H1 (cell line): ENCODE measurements around the gene DFFB. TPM values are rescaled to one million over a fixed set of nuclear protein-coding genes. Genes with fewer than 3 reads are reported as not detected.

Source experiments
- CTCF ChIA-PET: fragments of 300-600 bp; sonication (Branson Sonifier 250); formaldehyde crosslinking; loops from one replicate; lab custom pipeline; 2021; ENCODE audit not compliant: partially characterized antibody; lab: Charles Lee
- POLR2A ChIA-PET: fragments of 300-600 bp; sonication (Branson Sonifier 250); formaldehyde crosslinking; loops from one replicate; lab custom pipeline; 2021; ENCODE audit warnings: inconsistent platforms; ENCODE audit not compliant: partially characterized antibody; lab: Charles Lee
- DNase-seq, 2 experiments: peaks; one replicate each; pipeline versions ENCODE4 v3.0.0 to v3.0.0-alpha.2; 2010 to 2022; ENCODE audit warnings: low spot score in 2 of 2, low read depth in 1 of 2, mixed read lengths in 1 of 2
- FAIRE-seq: peaks from 2 replicates; lab custom pipeline; 2011; peaks lifted over from hg19 to GRCh38; lab: Jason Lieb, UNC
- H2AFZ ChIP-seq: 2 replicates; pipeline ENCODE4 v1.8.1; 2012; ENCODE audit warnings: low read length, inconsistent platforms
- H2AK5ac ChIP-seq: 2 replicates; pipeline ENCODE4 v1.6.1; 2013; ENCODE audit warnings: low read depth, low read length
- H2BK120ac ChIP-seq: replicated peaks from 2 replicates; pipeline ENCODE3; 2013; ENCODE audit warnings: low read depth, low read length, inconsistent platforms
- H2BK12ac ChIP-seq: 2 replicates; pipeline ENCODE4 v1.6.1; 2013; ENCODE audit warnings: low read depth, low read length
- H2BK15ac ChIP-seq: 2 replicates; pipeline ENCODE4 v1.6.1; 2013; ENCODE audit warnings: low read length
- H2BK20ac ChIP-seq: 2 replicates; pipeline ENCODE4 v1.6.1; 2013; ENCODE audit warnings: low read length
- H2BK5ac ChIP-seq: 2 replicates; pipeline ENCODE4 v1.6.1; 2013; ENCODE audit warnings: low read depth, low read length
- H3K14ac ChIP-seq: 2 replicates; pipeline ENCODE4 v1.6.1; 2013; ENCODE audit warnings: inconsistent platforms; ENCODE audit not compliant: insufficient read length
- H3K18ac ChIP-seq: 2 replicates; pipeline ENCODE4 v1.6.1; 2013; ENCODE audit warnings: low read length; ENCODE audit errors: extremely low read depth
- H3K23ac ChIP-seq: 2 replicates; pipeline ENCODE4 v1.6.1; 2013; ENCODE audit warnings: inconsistent platforms; ENCODE audit not compliant: insufficient read length
- H3K23me2 ChIP-seq: 2 replicates; pipeline ENCODE4 v1.6.1; 2013; ENCODE audit warnings: low read depth, low read length
- H3K27ac ChIP-seq: 2 replicates; pipeline ENCODE4 v1.6.1; 2011; ENCODE audit warnings: low read depth, low read length, inconsistent platforms
- H3K27me3 ChIP-seq, 4 experiments: replicated peaks in 1 of 4; 1 replicate in 1 of 4; 2 replicates in 3 of 4; pipeline versions ENCODE4 v1.6.1 to v1.8.1; 2011 to 2013; ENCODE audit warnings: low read length in 3 of 4, mild to moderate bottlenecking in 3 of 4, inconsistent platforms in 2 of 4, mixed read lengths in 2 of 4, moderate library complexity in 1 of 4; ENCODE audit not compliant: control insufficient read depth in 3 of 4, insufficient read depth in 3 of 4; ENCODE audit errors: extremely low read depth in 1 of 4
- H3K36me3 ChIP-seq, 4 experiments: 2 replicates each; pipeline versions ENCODE4 v1.6.1 to v1.8.1; 2011 to 2013; ENCODE audit warnings: mild to moderate bottlenecking in 4 of 4, low read length in 3 of 4, moderate library complexity in 2 of 4, control low read depth in 1 of 4, inconsistent platforms in 1 of 4; ENCODE audit not compliant: insufficient read depth in 4 of 4, control insufficient read depth in 2 of 4
- H3K4ac ChIP-seq: replicated peaks from 2 replicates; pipeline ENCODE3; 2013; ENCODE audit warnings: low read length, low read depth, mixed read lengths, inconsistent platforms; ENCODE audit not compliant: insufficient read length
- H3K4me1 ChIP-seq, 4 experiments: replicated peaks in 1 of 4; 1 replicate in 1 of 4; 2 replicates in 3 of 4; pipeline versions ENCODE4 v1.6.1 to v1.8.1; 2011 to 2013; ENCODE audit warnings: low read length in 3 of 4, inconsistent platforms in 2 of 4, mixed read lengths in 1 of 4; ENCODE audit not compliant: insufficient read depth in 4 of 4, control insufficient read depth in 3 of 4
- H3K4me2 ChIP-seq, 2 experiments: 2 replicates each; pipeline versions ENCODE4 v1.6.1 to v1.8.1; 2011 to 2013; ENCODE audit warnings: low read depth in 2 of 2, low read length in 2 of 2, control low read depth in 1 of 2, inconsistent platforms in 1 of 2, mild to moderate bottlenecking in 1 of 2; ENCODE audit not compliant: insufficient read depth in 1 of 2
- H3K4me3 ChIP-seq, 4 experiments: fragments of 200-600, 300-600 bp in 1 of 4; sonication (generic), shearing (Covaris generic), sonication (Bioruptor Twin) in 1 of 4; 2 replicates each; pipeline versions ENCODE4 v1.5.1 to v1.8.1; 2011 to 2016; ENCODE audit warnings: low read length in 4 of 4, low read depth in 3 of 4, control low read depth in 2 of 4, inconsistent platforms in 2 of 4, mild to moderate bottlenecking in 2 of 4, mixed read lengths in 1 of 4, moderate library complexity in 1 of 4; ENCODE audit not compliant: insufficient read depth in 2 of 4; ENCODE audit errors: extremely low read depth in 1 of 4
- H3K56ac ChIP-seq: replicated peaks from 2 replicates; pipeline ENCODE3; 2013; ENCODE audit warnings: low read depth, mild to moderate bottlenecking, mixed read lengths, low read length, inconsistent platforms; ENCODE audit not compliant: insufficient read length
- H3K79me1 ChIP-seq: 2 replicates; pipeline ENCODE4 v1.6.1; 2013; ENCODE audit warnings: low read depth, low read length, control low read depth
- H3K79me2 ChIP-seq, 2 experiments: 2 replicates each; pipeline versions ENCODE4 v1.6.1 to v1.8.1; 2012 to 2013; ENCODE audit warnings: low read length in 2 of 2, mild to moderate bottlenecking in 2 of 2, inconsistent platforms in 1 of 2; ENCODE audit not compliant: insufficient read depth in 2 of 2, control insufficient read depth in 1 of 2
- H3K9ac ChIP-seq, 4 experiments: replicated peaks in 1 of 4; 1 replicate in 1 of 4; 2 replicates in 3 of 4; pipeline versions ENCODE4 v1.6.1 to v1.8.1; 2011 to 2013; ENCODE audit warnings: low read depth in 3 of 4, low read length in 3 of 4, control low read depth in 2 of 4, mild to moderate bottlenecking in 2 of 4, moderate library complexity in 2 of 4, inconsistent platforms in 1 of 4; ENCODE audit errors: extremely low read depth in 1 of 4
- H3K9me3 ChIP-seq, 2 experiments: 2 replicates each; pipeline versions ENCODE4 v1.6.1 to v1.8.1; 2012 to 2013; ENCODE audit warnings: mild to moderate bottlenecking in 2 of 2, moderate library complexity in 2 of 2, control low read depth in 1 of 2, inconsistent platforms in 1 of 2, low read depth in 1 of 2, low read length in 1 of 2, mixed read lengths in 1 of 2; ENCODE audit not compliant: insufficient read depth in 2 of 2
- H4K20me1 ChIP-seq, 2 experiments: replicated peaks in 1 of 2; 2 replicates each; pipeline versions ENCODE3 to v1.8.1; 2011 to 2013; ENCODE audit warnings: inconsistent platforms in 2 of 2, low read length in 2 of 2, mild to moderate bottlenecking in 1 of 2; ENCODE audit not compliant: insufficient read depth in 2 of 2, control insufficient read depth in 1 of 2
- H4K5ac ChIP-seq: 2 replicates; pipeline ENCODE4 v1.6.1; 2013; ENCODE audit warnings: low read length, low read depth, mixed read lengths, inconsistent platforms; ENCODE audit not compliant: insufficient read length
- H4K8ac ChIP-seq: 2 replicates; pipeline ENCODE4 v1.8.0; 2013; ENCODE audit warnings: mild to moderate bottlenecking, moderate library complexity, low read length, inconsistent platforms; ENCODE audit not compliant: insufficient read depth; ENCODE audit errors: extremely low read depth
- H4K91ac ChIP-seq: replicated peaks from 2 replicates; pipeline ENCODE3; 2013; ENCODE audit warnings: low read length, mixed read lengths, inconsistent platforms; ENCODE audit not compliant: insufficient read length
- CTCF ChIP-seq, 3 experiments: IDR thresholded peaks; 1 replicate in 2 of 3; 2 replicates in 1 of 3; pipeline versions ENCODE4 v1.5.1 to v1.6.1; 2011; ENCODE audit warnings: low read length in 3 of 3, mild to moderate bottlenecking in 3 of 3, inconsistent platforms in 2 of 3, low read depth in 1 of 3, moderate library complexity in 1 of 3; ENCODE audit not compliant: insufficient read depth in 1 of 3; ENCODE audit errors: control extremely low read depth in 1 of 3
- EGR1 ChIP-seq: IDR thresholded peaks from 2 replicates; pipeline ENCODE4 v1.6.1; 2011; ENCODE audit warnings: low read depth, low read length, borderline replicate concordance
- EZH2 ChIP-seq: fragments of 200-600 bp; sonication (generic); IDR thresholded peaks from 2 replicates; pipeline ENCODE4 v1.7.1; 2012; ENCODE audit warnings: low read depth, mild to moderate bottlenecking, moderate library complexity, low read length, inconsistent platforms; ENCODE audit not compliant: severe bottlenecking
- GABPA ChIP-seq: IDR thresholded peaks from 2 replicates; pipeline ENCODE4 v1.6.1; 2011; ENCODE audit warnings: mild to moderate bottlenecking, low read length, moderate library complexity, borderline replicate concordance; ENCODE audit not compliant: insufficient read depth
- KDM5A ChIP-seq: fragments of 200-600 bp; IDR thresholded peaks from 2 replicates; pipeline ENCODE4 v1.7.1; 2012; ENCODE audit warnings: mild to moderate bottlenecking, low read length, inconsistent platforms, mixed read lengths
- POLR2A ChIP-seq, 2 experiments: IDR thresholded peaks; 1 replicate in 1 of 2; 2 replicates in 1 of 2; pipeline ENCODE4 v1.6.1; 2011; ENCODE audit warnings: low read depth in 2 of 2, low read length in 2 of 2, mild to moderate bottlenecking in 2 of 2; ENCODE audit errors: control extremely low read depth in 1 of 2
- RFX5 ChIP-seq: IDR thresholded peaks from 2 replicates; pipeline ENCODE4 v1.6.1; 2011; ENCODE audit warnings: low read depth, low read length, improper control_type of control experiment, borderline replicate concordance
- SP4 ChIP-seq: IDR thresholded peaks from 2 replicates; pipeline ENCODE4 v1.6.1; 2012; ENCODE audit warnings: low read length, inconsistent platforms
- TAF7 ChIP-seq: optimal IDR thresholded peaks from 2 replicates; pipeline ENCODE3; 2011; ENCODE audit warnings: low read depth, mild to moderate bottlenecking, inconsistent platforms, low read length, moderate library complexity, borderline replicate concordance
- TCF12 ChIP-seq: IDR thresholded peaks from 2 replicates; pipeline ENCODE4 v1.6.1; 2011; ENCODE audit warnings: low read depth, mild to moderate bottlenecking, low read length
- ZNF274 ChIP-seq: IDR thresholded peaks from 2 replicates; pipeline ENCODE4 v1.7.0; 2012; ENCODE audit warnings: low read length, borderline replicate concordance; ENCODE audit errors: extremely low read depth
- WGBS, 2 experiments: shearing (Covaris generic) in 1 of 2; methylation state at CpG; one replicate each; pipeline versions ENCODE4 v1.1.6 to v1.1.7; 2013 to 2015; ENCODE audit warnings: low lambda C conversion rate in 2 of 2, mixed read lengths in 2 of 2, inconsistent platforms in 1 of 2, low coverage in 1 of 2, missing lambda C conversion rate in 1 of 2; ENCODE audit not compliant: insufficient replicate concordance in 2 of 2, insufficient coverage in 1 of 2, insufficient read length in 1 of 2; ENCODE audit errors: extremely low coverage in 1 of 2, missing lambda C conversion rate in 1 of 2; 5-methylcytosine and 5-hydroxymethylcytosine counted together
- polyA plus RNA-seq, 7 experiments: library from polyadenylated mRNA; depleted of rRNA in 3 of 7; stranded (reverse) in 5 of 7; unstranded in 2 of 7; fragments of >200 nt in 5 of 7; fragments of 200-250 nt in 2 of 7; gene quantifications; 1 replicate in 5 of 7; 2 replicates in 1 of 7; 4 replicates in 1 of 7; pipeline versions ENCODE4 v1.2.1 to v1.2.3, GENCODE V29; 2011 to 2013; ENCODE audit warnings: missing spikeins in 2 of 7, mixed read lengths in 2 of 7
- total RNA-seq: library from RNA; stranded (reverse); fragmentation: NEBNext Ultra II Directional; extraction: Animal tissue kit (Norgen Biotek cat#: 25700); gene quantifications from 2 replicates; pipeline ENCODE4 v1.2.1, GENCODE V29; 2021

DFFB gene
- total and polyA plus RNA-seq, 2 of the 8 experiments (the other 6 are each of a cell fraction or from before 2014, with no cell fraction given) = 8.6 to 11.9 TPM

- H2AFZ ChIP-seq = no peak overlapping the region
- DNase-seq = no peak
- H3K56ac ChIP-seq = no peak overlapping the region
- no peaks in the 10 kb centered on the region; the same call in 1 of the 2 replicates for H3K23me2 ChIP-seq
- H4K20me1 ChIP-seq = peaks cover 0 to 2% of the 10 kb centered on the region in 2 experiments
- peak overlapping the region; percentile 14; the same call in 1 of the 2 replicates for H4K8ac ChIP-seq
- no peak overlapping the region for H3K9ac ChIP-seq
- no peak overlapping the region for H3K4me2 ChIP-seq
- H3K9me3 ChIP-seq = peaks cover 0 to 8% of the 10 kb centered on the region in 2 experiments; a peak in 1 of 4 replicates
- H2AK5ac ChIP-seq = no peak overlapping the region
- H2BK20ac ChIP-seq = no peak overlapping the region
- peaks cover 0 to 3% (median 0%) of the 10 kb centered on the region in 4 experiments; a peak in 1 of 8 replicates for H3K36me3 ChIP-seq
- no peak overlapping the region for H4K91ac ChIP-seq
- H4K5ac ChIP-seq = no peak overlapping the region
- H3K27ac ChIP-seq = no peak overlapping the region
- no peak overlapping the region for H2BK15ac ChIP-seq
- no peak overlapping the region for H3K18ac ChIP-seq
- H3K4me1 ChIP-seq = no peaks in the 10 kb centered on the region
- H3K79me1 ChIP-seq = no peaks in the 10 kb centered on the region
- H3K4ac ChIP-seq = no peak overlapping the region
- POLR2A ChIA-PET = interaction anchor here (0.6 kb wide), 1 partner anchor 98 kb away, joined by 3 read pairs; no protein-coding TSS in a partner anchor
- H3K27me3 ChIP-seq = no peaks in the 10 kb centered on the region
- H2BK5ac ChIP-seq = no peak overlapping the region
- CTCF ChIA-PET = no interaction called here
- no peak overlapping the region for H3K4me3 ChIP-seq
- H3K23ac ChIP-seq = no peak overlapping the region
- 89% methylated on average over 18 of the region's 18 CpGs; no CpG with 5 or more reads in 1 of the 2 experiments for WGBS, 2 experiments
- no peaks in the 10 kb centered on the region for H3K79me2 ChIP-seq
- no peak overlapping the region for H2BK120ac ChIP-seq
- H2BK12ac ChIP-seq = no peak overlapping the region
- no peak for FAIRE-seq
- H3K14ac ChIP-seq = no peak overlapping the region
- TF ChIP-seq TAF7 (no peak), SP4 (no peak), EZH2 (no peak), TCF12 (no peak), CTCF (IDR thresholded peaks at IDR 0.05; ENCODE audit: control extremely low read depth in 1 of 3, insufficient read depth in 1 of 3, low read depth in 1 of 3, low read length in 3 of 3) (no peak), EGR1 (no peak), POLR2A (IDR thresholded peaks at IDR 0.05; ENCODE audit: control extremely low read depth in 1 of 2, low read depth in 2 of 2, low read length in 2 of 2) (no peak), ZNF274 (no peak), RFX5 (no peak), GABPA (no peak), KDM5A (no peak)
These were observed 8.4 kb downstream of the DFFB start for GRCh38 chr1:3865606-3866160.
